Measurements from ENCODE around the gene NAV1. TPM values are rescaled to one million over a fixed set of nuclear protein-coding genes. Genes with fewer than 3 reads are reported as not detected.
"Not testable (repeated sequence)": the region's sequence is repeated elsewhere in the genome, so short reads cannot be mapped to it uniquely, and the experiment has no call there.

The NAV1 gene
- polyA plus RNA-seq, 1 experiment = 21.6 TPM

- H3K4me3 ChIP-seq (ENCODE audit: low read depth, low read length) = no peak overlapping the region
- H3K36me3 ChIP-seq (ENCODE audit: control insufficient read depth, insufficient read depth, low read length) = no peaks in the 10 kb centered on the region
- TF ChIP-seq CTCF (IDR thresholded peaks at IDR 0.05; ENCODE audit: insufficient read depth, low read depth, low read length) = no peak
- CTCF ChIA-PET = interaction anchor here (0.6 to 27.3 kb wide), 10 partner anchors 10 to 274 kb away, joined by 3 to 650 read pairs (median 3); no protein-coding TSS in a partner anchor
- H3K27me3 ChIP-seq (ENCODE audit: control insufficient read depth, insufficient read depth, low read length) = no peaks in the 10 kb centered on the region
- POLR2A ChIA-PET = interaction anchor here (0.6 kb wide), 1 partner anchor 457 kb away, joined by 3 read pairs; no protein-coding TSS in a partner anchor
- no peak for DNase-seq (ENCODE audit: low read depth)
These were observed 23.0 kb upstream of the NAV1 start for GRCh38 chr1:201515895-201516294.

- no peak for DNase-seq (ENCODE audit: low read depth)
- POLR2A ChIA-PET = interaction anchor here (0.6 kb wide), 1 partner anchor 456 kb away, joined by 3 read pairs; no protein-coding TSS in a partner anchor
- no peak overlapping the region for H3K4me3 ChIP-seq (ENCODE audit: low read depth, low read length)
- no peaks in the 10 kb centered on the region for H3K27me3 ChIP-seq (ENCODE audit: control insufficient read depth, insufficient read depth, low read length)
- TF ChIP-seq CTCF (IDR thresholded peaks at IDR 0.05; ENCODE audit: insufficient read depth, low read depth, low read length) = no peak
- CTCF ChIA-PET = interaction anchor here (1.0 to 27.3 kb wide), 8 partner anchors 9 to 274 kb away, joined by 3 to 650 read pairs (median 4); no protein-coding TSS in a partner anchor
- no peaks in the 10 kb centered on the region for H3K36me3 ChIP-seq (ENCODE audit: control insufficient read depth, insufficient read depth, low read length)
These were observed 22.3 kb upstream of the NAV1 start for GRCh38 chr1:201516511-201517127.

- H3K27me3 ChIP-seq (ENCODE audit: control insufficient read depth, insufficient read depth, low read length) = no peaks in the 10 kb centered on the region
- H3K4me3 ChIP-seq (ENCODE audit: low read depth, low read length) = no peak overlapping the region
- ChIA-PET POLR2A (no interaction called here), CTCF (interaction anchor here (0.7 to 27.3 kb wide), 4 partner anchors 18 to 91 kb away, joined by 3 to 650 read pairs (median 3); no protein-coding TSS in a partner anchor)
- TF ChIP-seq CTCF (IDR thresholded peaks at IDR 0.05; ENCODE audit: insufficient read depth, low read depth, low read length) = no peak
- no peak for DNase-seq (ENCODE audit: low read depth)
- no peaks in the 10 kb centered on the region for H3K36me3 ChIP-seq (ENCODE audit: control insufficient read depth, insufficient read depth, low read length)
These were observed 21.3 kb upstream of the NAV1 start for GRCh38 chr1:201517631-201518030.

GRCh38 chr1:201518071-201518470 lies 20.9 kb upstream of the NAV1 start:
- CTCF ChIA-PET = interaction anchor here (0.7 to 27.3 kb wide), 5 partner anchors 13 to 92 kb away, joined by 3 to 650 read pairs (median 3); no protein-coding TSS in a partner anchor
- Histone ChIP-seq H3K27me3 (ENCODE audit: control insufficient read depth, insufficient read depth, low read length) (no peaks in the 10 kb centered on the region), H3K36me3 (ENCODE audit: control insufficient read depth, insufficient read depth, low read length) (no peaks in the 10 kb centered on the region), H3K4me3 (ENCODE audit: low read depth, low read length) (no peak overlapping the region)
- POLR2A ChIA-PET = no interaction called here
- no peak for TF ChIP-seq CTCF (IDR thresholded peaks at IDR 0.05; ENCODE audit: insufficient read depth, low read depth, low read length)
- no peak for DNase-seq (ENCODE audit: low read depth)

- H3K27me3 ChIP-seq (ENCODE audit: control insufficient read depth, insufficient read depth, low read length); POLR2A ChIA-PET; H3K36me3 ChIP-seq (ENCODE audit: control insufficient read depth, insufficient read depth, low read length); DNase-seq (ENCODE audit: low read depth); H3K4me3 ChIP-seq (ENCODE audit: low read depth, low read length): not testable (repeated sequence)
- CTCF ChIA-PET = interaction anchor here (0.6 to 4.1 kb wide), 4 partner anchors 7 to 184 kb away, joined by 3 to 34 read pairs (median 9); no protein-coding TSS in a partner anchor
These were observed 18.8 kb upstream of the NAV1 start for GRCh38 chr1:201520046-201520575.

Measured in BJ (cell line).